H1 (cell line): ENCODE results near the gene LSM3. TPM values are rescaled to one million over a fixed set of nuclear protein-coding genes. Genes with fewer than 3 reads are reported as not detected.

Experiments
- CTCF ChIA-PET: fragments of 300-600 bp; sonication (Branson Sonifier 250); formaldehyde crosslinking; loops from one replicate; lab custom pipeline; 2021; ENCODE audit not compliant: partially characterized antibody; lab: Charles Lee
- POLR2A ChIA-PET: fragments of 300-600 bp; sonication (Branson Sonifier 250); formaldehyde crosslinking; loops from one replicate; lab custom pipeline; 2021; ENCODE audit warnings: inconsistent platforms; ENCODE audit not compliant: partially characterized antibody; lab: Charles Lee
- DNase-seq, 2 experiments: peaks; one replicate each; pipeline versions ENCODE4 v3.0.0 to v3.0.0-alpha.2; 2010 to 2022; ENCODE audit warnings: low spot score in 2 of 2, low read depth in 1 of 2, mixed read lengths in 1 of 2
- FAIRE-seq: peaks from 2 replicates; lab custom pipeline; 2011; peaks lifted over from hg19 to GRCh38; lab: Jason Lieb, UNC
- H2AFZ ChIP-seq: 2 replicates; pipeline ENCODE4 v1.8.1; 2012; ENCODE audit warnings: low read length, inconsistent platforms
- H2AK5ac ChIP-seq: 2 replicates; pipeline ENCODE4 v1.6.1; 2013; ENCODE audit warnings: low read depth, low read length
- H2BK120ac ChIP-seq: replicated peaks from 2 replicates; pipeline ENCODE3; 2013; ENCODE audit warnings: low read depth, low read length, inconsistent platforms
- H2BK12ac ChIP-seq: 2 replicates; pipeline ENCODE4 v1.6.1; 2013; ENCODE audit warnings: low read depth, low read length
- H2BK15ac ChIP-seq: 2 replicates; pipeline ENCODE4 v1.6.1; 2013; ENCODE audit warnings: low read length
- H2BK20ac ChIP-seq: 2 replicates; pipeline ENCODE4 v1.6.1; 2013; ENCODE audit warnings: low read length
- H2BK5ac ChIP-seq: 2 replicates; pipeline ENCODE4 v1.6.1; 2013; ENCODE audit warnings: low read depth, low read length
- H3K14ac ChIP-seq: 2 replicates; pipeline ENCODE4 v1.6.1; 2013; ENCODE audit warnings: inconsistent platforms; ENCODE audit not compliant: insufficient read length
- H3K18ac ChIP-seq: 2 replicates; pipeline ENCODE4 v1.6.1; 2013; ENCODE audit warnings: low read length; ENCODE audit errors: extremely low read depth
- H3K23ac ChIP-seq: 2 replicates; pipeline ENCODE4 v1.6.1; 2013; ENCODE audit warnings: inconsistent platforms; ENCODE audit not compliant: insufficient read length
- H3K23me2 ChIP-seq: 2 replicates; pipeline ENCODE4 v1.6.1; 2013; ENCODE audit warnings: low read depth, low read length
- H3K27ac ChIP-seq: 2 replicates; pipeline ENCODE4 v1.6.1; 2011; ENCODE audit warnings: low read depth, low read length, inconsistent platforms
- H3K27me3 ChIP-seq, 4 experiments: replicated peaks in 1 of 4; 1 replicate in 1 of 4; 2 replicates in 3 of 4; pipeline versions ENCODE4 v1.6.1 to v1.8.1; 2011 to 2013; ENCODE audit warnings: low read length in 3 of 4, mild to moderate bottlenecking in 3 of 4, inconsistent platforms in 2 of 4, mixed read lengths in 2 of 4, moderate library complexity in 1 of 4; ENCODE audit not compliant: control insufficient read depth in 3 of 4, insufficient read depth in 3 of 4; ENCODE audit errors: extremely low read depth in 1 of 4
- H3K36me3 ChIP-seq, 4 experiments: 2 replicates each; pipeline versions ENCODE4 v1.6.1 to v1.8.1; 2011 to 2013; ENCODE audit warnings: mild to moderate bottlenecking in 4 of 4, low read length in 3 of 4, moderate library complexity in 2 of 4, control low read depth in 1 of 4, inconsistent platforms in 1 of 4; ENCODE audit not compliant: insufficient read depth in 4 of 4, control insufficient read depth in 2 of 4
- H3K4ac ChIP-seq: replicated peaks from 2 replicates; pipeline ENCODE3; 2013; ENCODE audit warnings: low read length, low read depth, mixed read lengths, inconsistent platforms; ENCODE audit not compliant: insufficient read length
- H3K4me1 ChIP-seq, 4 experiments: replicated peaks in 1 of 4; 1 replicate in 1 of 4; 2 replicates in 3 of 4; pipeline versions ENCODE4 v1.6.1 to v1.8.1; 2011 to 2013; ENCODE audit warnings: low read length in 3 of 4, inconsistent platforms in 2 of 4, mixed read lengths in 1 of 4; ENCODE audit not compliant: insufficient read depth in 4 of 4, control insufficient read depth in 3 of 4
- H3K4me2 ChIP-seq, 2 experiments: 2 replicates each; pipeline versions ENCODE4 v1.6.1 to v1.8.1; 2011 to 2013; ENCODE audit warnings: low read depth in 2 of 2, low read length in 2 of 2, control low read depth in 1 of 2, inconsistent platforms in 1 of 2, mild to moderate bottlenecking in 1 of 2; ENCODE audit not compliant: insufficient read depth in 1 of 2
- H3K4me3 ChIP-seq, 4 experiments: fragments of 200-600, 300-600 bp in 1 of 4; sonication (generic), shearing (Covaris generic), sonication (Bioruptor Twin) in 1 of 4; 2 replicates each; pipeline versions ENCODE4 v1.5.1 to v1.8.1; 2011 to 2016; ENCODE audit warnings: low read length in 4 of 4, low read depth in 3 of 4, control low read depth in 2 of 4, inconsistent platforms in 2 of 4, mild to moderate bottlenecking in 2 of 4, mixed read lengths in 1 of 4, moderate library complexity in 1 of 4; ENCODE audit not compliant: insufficient read depth in 2 of 4; ENCODE audit errors: extremely low read depth in 1 of 4
- H3K56ac ChIP-seq: replicated peaks from 2 replicates; pipeline ENCODE3; 2013; ENCODE audit warnings: low read depth, mild to moderate bottlenecking, mixed read lengths, low read length, inconsistent platforms; ENCODE audit not compliant: insufficient read length
- H3K79me1 ChIP-seq: 2 replicates; pipeline ENCODE4 v1.6.1; 2013; ENCODE audit warnings: low read depth, low read length, control low read depth
- H3K79me2 ChIP-seq, 2 experiments: 2 replicates each; pipeline versions ENCODE4 v1.6.1 to v1.8.1; 2012 to 2013; ENCODE audit warnings: low read length in 2 of 2, mild to moderate bottlenecking in 2 of 2, inconsistent platforms in 1 of 2; ENCODE audit not compliant: insufficient read depth in 2 of 2, control insufficient read depth in 1 of 2
- H3K9ac ChIP-seq, 4 experiments: replicated peaks in 1 of 4; 1 replicate in 1 of 4; 2 replicates in 3 of 4; pipeline versions ENCODE4 v1.6.1 to v1.8.1; 2011 to 2013; ENCODE audit warnings: low read depth in 3 of 4, low read length in 3 of 4, control low read depth in 2 of 4, mild to moderate bottlenecking in 2 of 4, moderate library complexity in 2 of 4, inconsistent platforms in 1 of 4; ENCODE audit errors: extremely low read depth in 1 of 4
- H3K9me3 ChIP-seq, 2 experiments: 2 replicates each; pipeline versions ENCODE4 v1.6.1 to v1.8.1; 2012 to 2013; ENCODE audit warnings: mild to moderate bottlenecking in 2 of 2, moderate library complexity in 2 of 2, control low read depth in 1 of 2, inconsistent platforms in 1 of 2, low read depth in 1 of 2, low read length in 1 of 2, mixed read lengths in 1 of 2; ENCODE audit not compliant: insufficient read depth in 2 of 2
- H4K20me1 ChIP-seq, 2 experiments: replicated peaks in 1 of 2; 2 replicates each; pipeline versions ENCODE3 to v1.8.1; 2011 to 2013; ENCODE audit warnings: inconsistent platforms in 2 of 2, low read length in 2 of 2, mild to moderate bottlenecking in 1 of 2; ENCODE audit not compliant: insufficient read depth in 2 of 2, control insufficient read depth in 1 of 2
- H4K5ac ChIP-seq: 2 replicates; pipeline ENCODE4 v1.6.1; 2013; ENCODE audit warnings: low read length, low read depth, mixed read lengths, inconsistent platforms; ENCODE audit not compliant: insufficient read length
- H4K8ac ChIP-seq: 2 replicates; pipeline ENCODE4 v1.8.0; 2013; ENCODE audit warnings: mild to moderate bottlenecking, moderate library complexity, low read length, inconsistent platforms; ENCODE audit not compliant: insufficient read depth; ENCODE audit errors: extremely low read depth
- H4K91ac ChIP-seq: replicated peaks from 2 replicates; pipeline ENCODE3; 2013; ENCODE audit warnings: low read length, mixed read lengths, inconsistent platforms; ENCODE audit not compliant: insufficient read length
- RNF2 ChIP-seq: fragments of 200-900, 300-1000 bp; sonication (generic); IDR thresholded peaks from 2 replicates; pipeline ENCODE4 v1.7.1; 2016; ENCODE audit warnings: borderline replicate concordance, low read depth, mild to moderate bottlenecking, antibody characterized with exemption, low read length; ENCODE audit not compliant: poor library complexity, severe bottlenecking; ENCODE audit errors: missing control alignments
- SIN3A ChIP-seq, 2 experiments: IDR thresholded peaks in 1 of 2; conservative IDR thresholded peaks in 1 of 2; 2 replicates each; pipeline ENCODE4 v1.6.1; 2011 to 2012; ENCODE audit warnings: low read length in 2 of 2, improper control_type of control experiment in 1 of 2, low read depth in 1 of 2, mild to moderate bottlenecking in 1 of 2
- WGBS, 2 experiments: shearing (Covaris generic) in 1 of 2; methylation state at CpG; one replicate each; pipeline versions ENCODE4 v1.1.6 to v1.1.7; 2013 to 2015; ENCODE audit warnings: low lambda C conversion rate in 2 of 2, mixed read lengths in 2 of 2, inconsistent platforms in 1 of 2, low coverage in 1 of 2, missing lambda C conversion rate in 1 of 2; ENCODE audit not compliant: insufficient replicate concordance in 2 of 2, insufficient coverage in 1 of 2, insufficient read length in 1 of 2; ENCODE audit errors: extremely low coverage in 1 of 2, missing lambda C conversion rate in 1 of 2; 5-methylcytosine and 5-hydroxymethylcytosine counted together
- polyA plus RNA-seq, 7 experiments: library from polyadenylated mRNA; depleted of rRNA in 3 of 7; stranded (reverse) in 5 of 7; unstranded in 2 of 7; fragments of >200 nt in 5 of 7; fragments of 200-250 nt in 2 of 7; gene quantifications; 1 replicate in 5 of 7; 2 replicates in 1 of 7; 4 replicates in 1 of 7; pipeline versions ENCODE4 v1.2.1 to v1.2.3, GENCODE V29; 2011 to 2013; ENCODE audit warnings: missing spikeins in 2 of 7, mixed read lengths in 2 of 7
- total RNA-seq: library from RNA; stranded (reverse); fragmentation: NEBNext Ultra II Directional; extraction: Animal tissue kit (Norgen Biotek cat#: 25700); gene quantifications from 2 replicates; pipeline ENCODE4 v1.2.1, GENCODE V29; 2021

The LSM3 gene
- total and polyA plus RNA-seq, 2 of the 8 experiments (the other 6 are each of a cell fraction or from before 2014, with no cell fraction given) = 7.1 to 25.4 TPM

DNA sequence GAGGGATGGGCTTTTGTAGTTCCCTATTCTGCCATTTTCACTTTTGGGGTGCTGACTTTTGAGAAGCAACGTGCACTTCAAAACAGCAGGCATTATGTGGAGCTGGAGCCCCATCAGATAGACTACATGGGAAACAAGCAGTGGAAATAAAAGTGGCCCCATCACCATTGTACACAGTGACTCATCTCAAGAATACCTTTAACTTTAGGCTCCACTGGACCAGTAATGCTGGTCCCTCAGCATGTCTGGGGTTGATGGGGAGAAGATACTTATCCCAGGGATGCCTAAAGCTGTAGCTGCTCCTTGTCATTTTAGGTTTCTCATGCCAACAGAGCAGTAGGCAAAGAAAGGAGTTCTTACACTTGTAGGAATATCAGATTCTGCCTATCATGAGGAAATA, 45.0 kb downstream of the LSM3 start:
- POLR2A ChIA-PET = no interaction called here
- Histone ChIP-seq H3K27me3 (no peaks in the 10 kb centered on the region), H2BK12ac (no peak overlapping the region), H3K9ac (no peak overlapping the region), H3K56ac (no peak overlapping the region), H3K14ac (no peak overlapping the region), H2BK20ac (no peak overlapping the region), H4K5ac (no peak overlapping the region), H4K91ac (no peak overlapping the region), H3K79me1 (no peaks in the 10 kb centered on the region), H2BK5ac (no peak overlapping the region), H3K36me3 (no peaks in the 10 kb centered on the region), H3K4ac (no peak overlapping the region), H4K8ac (no peak overlapping the region), H4K20me1 (no peaks in the 10 kb centered on the region), H2AFZ (no peak overlapping the region), H3K23ac (no peak overlapping the region), H3K4me2 (no peak overlapping the region), H3K18ac (no peak overlapping the region), H2BK15ac (no peak overlapping the region), H2BK120ac (no peak overlapping the region), H3K23me2 (no peaks in the 10 kb centered on the region), H2AK5ac (no peak overlapping the region), H3K79me2 (no peaks in the 10 kb centered on the region), H3K4me1 (peaks cover 0 to 5% (median 0%) of the 10 kb centered on the region in 4 experiments; a peak in 1 of 7 replicates), H3K4me3 (no peak overlapping the region), H3K9me3 (peaks cover 0 to 8% of the 10 kb centered on the region in 2 experiments; a peak in 2 of 4 replicates), H3K27ac (no peak overlapping the region)
- CTCF ChIA-PET = interaction anchor here (0.8 to 2.7 kb wide), 11 partner anchors 8 to 244 kb away, joined by 3 to 22 read pairs (median 5); no protein-coding TSS in a partner anchor
- FAIRE-seq (no peak), DNase-seq (no peak)
- no peak for TF ChIP-seq SIN3A (conservative IDR thresholded peaks at IDR 0.05 in 1 of 2, IDR thresholded peaks at IDR 0.05 in 1 of 2; ENCODE audit: low read depth in 1 of 2, low read length in 2 of 2)
- TF ChIP-seq RNF2 = no peak
- 77% methylated on average over 1 of the region's 1 CpG; no CpG with 5 or more reads in 1 of the 2 experiments for WGBS, 2 experiments
